Activated CD4-positive, alpha-beta T cell treated with anti-CD3 and anti-CD28 coated beads, Interleukin-2, amount 10 ng/mL, durations not matched to agents 7 days and 5 days (primary cell): ENCODE data around the gene UNC5B. TPM values are rescaled to one million over a fixed set of nuclear protein-coding genes. Genes with fewer than 3 reads are reported as not detected.

Experiments
- CTCF ChIA-PET: fragments of 350-600 bp; sonication (Branson Sonifier 250); formaldehyde crosslinking; loops from one replicate; lab custom pipeline; 2021; ENCODE audit warnings: antibody characterized with exemption; lab: Charles Lee
- POLR2A ChIA-PET: fragments of 350-600 bp; sonication (Branson Sonifier 250); formaldehyde crosslinking; loops from one replicate; lab custom pipeline; 2021; ENCODE audit warnings: antibody characterized with exemption; lab: Charles Lee
- DNase-seq: peaks from one replicate; pipeline ENCODE4 v3.0.0-alpha.2; 2020
- H3K27ac Mint-ChIP-seq: one replicate; pipeline ENCODE4 v1.8.0; 2021; ENCODE audit warnings: mild to moderate bottlenecking, moderate library complexity, mixed read lengths
- H3K27me3 Mint-ChIP-seq: one replicate; pipeline ENCODE4 v1.8.0; 2021; ENCODE audit warnings: mixed read lengths
- H3K36me3 Mint-ChIP-seq: one replicate; pipeline ENCODE4 v1.8.0; 2021; ENCODE audit warnings: low read depth, mixed read lengths
- H3K4me1 Mint-ChIP-seq: one replicate; pipeline ENCODE4 v1.8.0; 2021; ENCODE audit warnings: mixed read lengths
- H3K4me3 Mint-ChIP-seq: one replicate; pipeline ENCODE4 v1.8.0; 2021; ENCODE audit warnings: mild to moderate bottlenecking, moderate library complexity, mixed read lengths
- H3K9me3 Mint-ChIP-seq: one replicate; pipeline ENCODE4 v1.8.0; 2021; ENCODE audit warnings: mixed read lengths
- total RNA-seq, 2 experiments: library from RNA; stranded (reverse); gene quantifications; one replicate each; pipeline ENCODE4 v1.2.3, GENCODE V29; 2021

UNC5B gene
- total RNA-seq, 2 experiments from 2014 or later: not detected

- ChIA-PET POLR2A (no interaction called here), CTCF (interaction anchor here (0.8 kb wide), 1 partner anchor 14 kb away, joined by 3 read pairs; no protein-coding TSS in a partner anchor)
- Mint-ChIP-seq H3K4me3 (no peak overlapping the region), H3K27ac (no peak overlapping the region), H3K4me1 (no peaks in the 10 kb centered on the region), H3K27me3 (no peaks in the 10 kb centered on the region), H3K9me3 (no peaks in the 10 kb centered on the region), H3K36me3 (no peaks in the 10 kb centered on the region)
- no peak for DNase-seq
Observed at GRCh38 chr10:71277914-71278665, 65.7 kb downstream of the UNC5B start.

GRCh38 chr10:71278691-71279588 lies 66.6 kb downstream of the UNC5B start:
- ChIA-PET CTCF (no interaction called here), POLR2A (no interaction called here)
- DNase-seq: no peak
- Mint-ChIP-seq H3K27ac (no peak overlapping the region), H3K36me3 (no peaks in the 10 kb centered on the region), H3K9me3 (no peaks in the 10 kb centered on the region), H3K4me3 (no peak overlapping the region), H3K27me3 (no peaks in the 10 kb centered on the region), H3K4me1 (no peaks in the 10 kb centered on the region)

GRCh38 chr10:71279590-71280170 lies 67.3 kb downstream of the UNC5B start:
- Mint-ChIP-seq H3K9me3 (no peaks in the 10 kb centered on the region), H3K36me3 (no peaks in the 10 kb centered on the region), H3K27ac (no peak overlapping the region), H3K4me3 (no peak overlapping the region), H3K4me1 (no peaks in the 10 kb centered on the region), H3K27me3 (no peaks in the 10 kb centered on the region)
- ChIA-PET CTCF (no interaction called here), POLR2A (no interaction called here)
- no peak for DNase-seq

- H3K36me3 Mint-ChIP-seq: no peaks in the 10 kb centered on the region
- H3K27ac Mint-ChIP-seq: no peak overlapping the region
- CTCF ChIA-PET: no interaction called here
Observed at GRCh38 chr10:71280216-71280615, 67.8 kb downstream of the UNC5B start.

GRCh38 chr10:71280825-71281224 lies 68.5 kb downstream of the UNC5B start:
- ChIA-PET CTCF (no interaction called here), POLR2A (no interaction called here)
- Mint-ChIP-seq H3K4me1 (no peaks in the 10 kb centered on the region), H3K4me3 (no peak overlapping the region), H3K27me3 (no peaks in the 10 kb centered on the region), H3K9me3 (no peaks in the 10 kb centered on the region), H3K36me3 (no peaks in the 10 kb centered on the region), H3K27ac (no peak overlapping the region)
- no peak for DNase-seq

More at GRCh38 chr10:71280216-71280615, 67.8 kb downstream of the UNC5B start:
- POLR2A ChIA-PET: no interaction called here
- Mint-ChIP-seq H3K4me3 (no peak overlapping the region), H3K4me1 (no peaks in the 10 kb centered on the region), H3K9me3 (no peaks in the 10 kb centered on the region), H3K27me3 (no peaks in the 10 kb centered on the region)
- no peak for DNase-seq

- ChIA-PET POLR2A (no interaction called here), CTCF (interaction anchor here (0.7 kb wide), 1 partner anchor 8 kb away, joined by 3 read pairs; no protein-coding TSS in a partner anchor)
- H3K9me3 Mint-ChIP-seq: no peaks in the 10 kb centered on the region
- no peak overlapping the region for H3K27ac Mint-ChIP-seq
- no peak overlapping the region for H3K4me3 Mint-ChIP-seq
- H3K36me3 Mint-ChIP-seq: no peaks in the 10 kb centered on the region
- no peaks in the 10 kb centered on the region for H3K4me1 Mint-ChIP-seq
- no peak for DNase-seq
- no peaks in the 10 kb centered on the region for H3K27me3 Mint-ChIP-seq
Observed at GRCh38 chr10:71281646-71282322, 69.4 kb downstream of the UNC5B start.

- no peak for DNase-seq
- ChIA-PET CTCF (interaction anchor here (0.7 kb wide), 1 partner anchor 8 kb away, joined by 3 read pairs; no protein-coding TSS in a partner anchor), POLR2A (no interaction called here)
- H3K27me3 Mint-ChIP-seq: no peaks in the 10 kb centered on the region
- no peaks in the 10 kb centered on the region for H3K9me3 Mint-ChIP-seq
- H3K27ac Mint-ChIP-seq: no peak overlapping the region
- no peak overlapping the region for H3K4me3 Mint-ChIP-seq
- H3K36me3 Mint-ChIP-seq: no peaks in the 10 kb centered on the region
- H3K4me1 Mint-ChIP-seq: no peaks in the 10 kb centered on the region
Observed at GRCh38 chr10:71282323-71282680, 69.9 kb downstream of the UNC5B start.

GRCh38 chr10:71283410-71283809 lies 71.0 kb downstream of the UNC5B start:
- no peaks in the 10 kb centered on the region for H3K27me3 Mint-ChIP-seq
- no peaks in the 10 kb centered on the region for H3K4me1 Mint-ChIP-seq
- H3K27ac Mint-ChIP-seq: no peak overlapping the region
- ChIA-PET POLR2A (no interaction called here), CTCF (interaction anchor here (0.7 kb wide), 1 partner anchor 340 kb away, joined by 4 read pairs; no protein-coding TSS in a partner anchor)
- H3K4me3 Mint-ChIP-seq: no peak overlapping the region
- no peaks in the 10 kb centered on the region for H3K9me3 Mint-ChIP-seq
- no peak for DNase-seq
- no peaks in the 10 kb centered on the region for H3K36me3 Mint-ChIP-seq

GRCh38 chr10:71283876-71284275 lies 71.5 kb downstream of the UNC5B start:
- DNase-seq: no peak
- POLR2A ChIA-PET: no interaction called here
- no peaks in the 10 kb centered on the region for H3K36me3 Mint-ChIP-seq
- H3K4me3 Mint-ChIP-seq: no peak overlapping the region
- H3K27ac Mint-ChIP-seq: no peak overlapping the region
- no peaks in the 10 kb centered on the region for H3K9me3 Mint-ChIP-seq
- H3K4me1 Mint-ChIP-seq: no peaks in the 10 kb centered on the region
- CTCF ChIA-PET: interaction anchor here (3.5 kb wide), 1 partner anchor 13 kb away, joined by 13 read pairs; no protein-coding TSS in a partner anchor
- no peaks in the 10 kb centered on the region for H3K27me3 Mint-ChIP-seq

GRCh38 chr10:71284544-71285179 lies 72.3 kb downstream of the UNC5B start:
- Mint-ChIP-seq H3K4me1 (no peaks in the 10 kb centered on the region), H3K36me3 (no peaks in the 10 kb centered on the region), H3K27me3 (no peaks in the 10 kb centered on the region), H3K4me3 (no peak overlapping the region), H3K27ac (no peak overlapping the region), H3K9me3 (no peaks in the 10 kb centered on the region)
- ChIA-PET CTCF (interaction anchor here (0.6 to 3.5 kb wide), 4 partner anchors 9 to 351 kb away, joined by 3 to 13 read pairs (median 4); no protein-coding TSS in a partner anchor), POLR2A (no interaction called here)
- DNase-seq: no peak

GRCh38 chr10:71285180-71285545 lies 72.8 kb downstream of the UNC5B start:
- no peaks in the 10 kb centered on the region for H3K9me3 Mint-ChIP-seq
- DNase-seq: peak; percentile 31
- H3K27ac Mint-ChIP-seq: no peak overlapping the region
- ChIA-PET POLR2A (no interaction called here), CTCF (interaction anchor here (1.1 to 3.5 kb wide), 3 partner anchors 9 to 14 kb away, joined by 3 to 13 read pairs (median 5); no protein-coding TSS in a partner anchor)
- no peaks in the 10 kb centered on the region for H3K36me3 Mint-ChIP-seq
- no peak overlapping the region for H3K4me3 Mint-ChIP-seq
- H3K27me3 Mint-ChIP-seq: no peaks in the 10 kb centered on the region
- H3K4me1 Mint-ChIP-seq: no peaks in the 10 kb centered on the region

GRCh38 chr10:71285986-71286385 lies 73.6 kb downstream of the UNC5B start:
- no peaks in the 10 kb centered on the region for H3K4me1 Mint-ChIP-seq
- no peaks in the 10 kb centered on the region for H3K36me3 Mint-ChIP-seq
- no peak overlapping the region for H3K4me3 Mint-ChIP-seq
- H3K27ac Mint-ChIP-seq: no peak overlapping the region
- POLR2A ChIA-PET: no interaction called here
- CTCF ChIA-PET: interaction anchor here (1.1 to 3.5 kb wide), 3 partner anchors 8 to 15 kb away, joined by 3 to 13 read pairs (median 5); no protein-coding TSS in a partner anchor
- no peaks in the 10 kb centered on the region for H3K9me3 Mint-ChIP-seq
- H3K27me3 Mint-ChIP-seq: no peaks in the 10 kb centered on the region
- no peak for DNase-seq
